Uterus (tissue), 2 donors: ENCODE measurements around the gene NKAIN2.

Experiments
- CTCF ChIP-seq, 4 experiments: fragments of 200-600 bp in 2 of 4; fragments of 450-650 bp in 2 of 4; sonication (generic) in 2 of 4; IDR thresholded peaks; one replicate each; pipeline ENCODE4 v1.5.1; 2016 to 2019; ENCODE audit warnings: antibody characterized with exemption in 4 of 4, mild to moderate bottlenecking in 2 of 4, moderate library complexity in 1 of 4
- POLR2A ChIP-seq, 2 donors: fragments of 450-650 bp; IDR thresholded peaks; one replicate each; pipeline ENCODE4 v1.6.1; 2016; ENCODE audit warnings: antibody characterized with exemption in 2 of 2, mild to moderate bottlenecking in 1 of 2, moderate library complexity in 1 of 2

GRCh38 chr6:124029567-124029966, 225.9 kb downstream of the NKAIN2 start:
- TF ChIP-seq CTCF (IDR thresholded peaks at IDR 0.05) (no peak), POLR2A (IDR thresholded peaks at IDR 0.05) (no peak)
